Heart right ventricle (tissue), 16 donors: Measurements from ENCODE around the gene DYDC1. TPM values are rescaled to one million over a fixed set of nuclear protein-coding genes. Genes with fewer than 3 reads are reported as not detected.

Source experiments
- ATAC-seq, 8 donors: fragments of 200-7000 bp; cut with Tn5 transposase; one replicate each; pipeline ENCODE4 v1.9.1; 2020; ENCODE audit warnings: mild to moderate bottlenecking in 8 of 8, moderate library complexity in 8 of 8, moderate number of reproducible peaks in 1 of 8
- DNase-seq, 2 donors: peaks; one replicate each; pipeline ENCODE4 v3.0.0-alpha.2; 2020
- H3K27ac ChIP-seq, 10 donors: fragments of 200-600 bp; sonication (generic) in 2 of 10; one replicate each; pipeline versions ENCODE4 v1.5.0 to v1.8.0; 2020 to 2022; ENCODE audit warnings: mild to moderate bottlenecking in 3 of 10
- H3K27me3 ChIP-seq, 7 donors: fragments of 200-600 bp; one replicate each; pipeline ENCODE4 v1.8.0; 2021 to 2022; ENCODE audit warnings: mild to moderate bottlenecking in 2 of 7
- H3K36me3 ChIP-seq, 9 donors: fragments of 200-600 bp; sonication (generic) in 1 of 9; one replicate each; pipeline versions ENCODE4 v1.5.0 to v1.8.0; 2020 to 2022; ENCODE audit warnings: mild to moderate bottlenecking in 2 of 9
- H3K4me1 ChIP-seq, 9 donors: fragments of 200-600 bp; sonication (generic) in 1 of 9; one replicate each; pipeline versions ENCODE4 v1.5.0 to v1.8.0; 2020 to 2022; ENCODE audit warnings: mild to moderate bottlenecking in 4 of 9
- H3K4me3 ChIP-seq, 10 donors: fragments of 200-600 bp; sonication (generic) in 2 of 10; one replicate each; pipeline versions ENCODE4 v1.5.0 to v1.8.0; 2020 to 2022; ENCODE audit warnings: mild to moderate bottlenecking in 7 of 10, moderate library complexity in 2 of 10
- H3K9me3 ChIP-seq, 11 donors: fragments of 200-600 bp in 10 of 11; sonication (generic) in 2 of 11; one replicate each; pipeline versions ENCODE4 v1.5.0 to v1.8.0; 2013 to 2022; ENCODE audit warnings: mild to moderate bottlenecking in 2 of 11, control low read depth in 1 of 11, moderate library complexity in 1 of 11
- CTCF ChIP-seq, 9 donors: fragments of 200-600 bp; sonication (generic) in 2 of 9; IDR thresholded peaks; one replicate each; pipeline versions ENCODE4 v1.5.0 to v1.8.0; 2021 to 2022; ENCODE audit warnings: antibody characterized with exemption in 9 of 9, mild to moderate bottlenecking in 5 of 9, moderate library complexity in 1 of 9
- WGBS, 2 donors: extraction: QIAGEN DNeasy Blood & Tissue Kit; methylation state at CpG; one replicate each; pipeline ENCODE4 v1.1.7; 2013; ENCODE audit warnings: inconsistent platforms in 1 of 2; 5-methylcytosine and 5-hydroxymethylcytosine counted together
- intact Hi-C, 10 donors: fragments of 100-400 bp; cut with DNase I; formaldehyde crosslinking; loops; one replicate each; pipeline versions ENCODE4 v1.11.1 to v1.14.2; 2022
- polyA plus RNA-seq, 2 donors: library from polyadenylated mRNA; stranded (reverse); fragments of 200-250 nt; gene quantifications; one replicate each; pipeline ENCODE4 v1.2.3, GENCODE V29; 2013
- total RNA-seq, 10 donors: library from RNA; stranded (reverse); fragmentation: NEBNext Ultra II Directional in 3 of 10; extraction: Animal tissue kit (Norgen Biotek cat#: 25700) in 3 of 10; gene quantifications; one replicate each; pipeline versions ENCODE4 v1.2.1 to v1.2.4, GENCODE V29; 2021 to 2023
- donor health status: Arrhythmogenic right ventricular cardiomyopathy.
- donor health status: ischemic (EF 13 %, LVEDD 7.1; RV severe dilation, severe dysfunction).
- donor health status: healthy with polysubstance abuse.
- donor health status: DM: no; HTN: yes; CAD: no.
- donor health status: DM: no; HTN: no; CAD: no.
- donor health status: ischemic (EF 25% LVEDD 6.9; RV normal size, moderate dysfunction).
- donor health status: ischemic (EF 25% LVEDD 5.7; RV mildly dilated, moderate dysfunction).
- donor health status: healthy.
- donor health status: DM: yes; HTN: yes; CAD: no.
- donor health status: Ischemic cardiomyopathy.
- donor health status: ischemic (EF 35%, LVEDD 5.7; RV mildly dilated, moderate dysfunction).
- donor health status: nonischemic (EF 11% LVEDD 7.7; RV severe dilation, severe dysfunction).
- donor health status: DM: yes; HTN: yes; CAD: no.
- donor health status: PGD.
- donor health status: ischemic (EF 29% LVEDD 5.4; RV normal size, mild dysfunction).
- donor health status: nonischemic (EF 23%, LVEDD 6.1; RV moderate dilation, normal function).

The DYDC1 gene
- total and polyA plus RNA-seq, 12 donors: not detected

GRCh38 chr10:80350251-80350650, 6.3 kb downstream of the DYDC1 start:
- Histone ChIP-seq H3K27ac (no peak overlapping the region), H3K4me1 (no peaks in the 10 kb centered on the region), H3K4me3 (no peak overlapping the region), H3K27me3 (peaks cover 0 to 24% (median 10%) of the 10 kb centered on the region in 7 donors), H3K9me3 (peaks cover 0 to 3% (median 0%) of the 10 kb centered on the region in 11 donors), H3K36me3 (no peaks in the 10 kb centered on the region)
- intact Hi-C loops: no loop called here
- ATAC-seq: no peak
- WGBS, 2 donors: 69 to 77% methylated on average over 3 of the region's 3 CpGs
- no peak for TF ChIP-seq CTCF (IDR thresholded peaks at IDR 0.05)
- no peak for DNase-seq

GRCh38 chr10:80344912-80345311, 11.6 kb downstream of the DYDC1 start:
- H3K27ac ChIP-seq: no peak overlapping the region
- intact Hi-C loops: no loop called here
- ATAC-seq: no peak

GRCh38 chr10:80344276-80344675, 12.3 kb downstream of the DYDC1 start:
- no peak for TF ChIP-seq CTCF (IDR thresholded peaks at IDR 0.05)

More at GRCh38 chr10:80344912-80345311, 11.6 kb downstream of the DYDC1 start:
- H3K4me1 ChIP-seq: no peaks in the 10 kb centered on the region
- DNase-seq: no peak
- no peak for TF ChIP-seq CTCF (IDR thresholded peaks at IDR 0.05)
- H3K4me3 ChIP-seq: no peak overlapping the region
- no peaks in the 10 kb centered on the region for H3K36me3 ChIP-seq
- H3K27me3 ChIP-seq: no peaks in the 10 kb centered on the region
- H3K9me3 ChIP-seq: peaks cover 0 to 3% (median 0%) of the 10 kb centered on the region in 11 donors
- WGBS, 2 donors: 61 to 67% methylated on average over 2 of the region's 2 CpGs

GRCh38 chr10:80333983-80334382, 22.6 kb downstream of the DYDC1 start:
- no peaks in the 10 kb centered on the region for H3K4me1 ChIP-seq
- H3K27me3 ChIP-seq: peaks cover 0 to 13% (median 1%) of the 10 kb centered on the region in 7 donors
- peaks cover 0 to 8% (median 0%) of the 10 kb centered on the region in 11 donors for H3K9me3 ChIP-seq
- DNase-seq: no peak
- peak in 4 of 8 donors; percentile 11 to 78 (median 34) for ATAC-seq
- 97% methylated on average over 1 of the region's 1 CpG for WGBS, 2 donors
- H3K4me3 ChIP-seq: no peak overlapping the region
- H3K36me3 ChIP-seq: no peaks in the 10 kb centered on the region
- no peak for TF ChIP-seq CTCF (IDR thresholded peaks at IDR 0.05)
- intact Hi-C loops: no loop called here
- no peak overlapping the region for H3K27ac ChIP-seq

More at GRCh38 chr10:80344276-80344675, 12.3 kb downstream of the DYDC1 start:
- ATAC-seq: peak in 1 of 8 donors; percentile 43
- no peak for DNase-seq
- intact Hi-C loops: no loop called here
- no peaks in the 10 kb centered on the region for H3K27me3 ChIP-seq
- 60 to 61% methylated on average over 1 of the region's 1 CpG for WGBS, 2 donors
- no peak overlapping the region for H3K4me3 ChIP-seq
- H3K36me3 ChIP-seq: no peaks in the 10 kb centered on the region
- H3K4me1 ChIP-seq: no peaks in the 10 kb centered on the region
- no peak overlapping the region for H3K27ac ChIP-seq
- H3K9me3 ChIP-seq: peaks cover 0 to 3% (median 0%) of the 10 kb centered on the region in 11 donors
